ENCODE data around the gene CGB5.
"Not testable (repeated sequence)": the region's sequence is repeated elsewhere in the genome, so short reads cannot be mapped to it uniquely, and the experiment has no call there.

Gene CGB5

GRCh38 chr19:49020931-49021895 lies 22.4 kb upstream of the CGB5 start:
- DNase-seq = no peak

GRCh38 chr19:49022116-49022515 lies 21.5 kb upstream of the CGB5 start:
- no peak for DNase-seq

DNA sequence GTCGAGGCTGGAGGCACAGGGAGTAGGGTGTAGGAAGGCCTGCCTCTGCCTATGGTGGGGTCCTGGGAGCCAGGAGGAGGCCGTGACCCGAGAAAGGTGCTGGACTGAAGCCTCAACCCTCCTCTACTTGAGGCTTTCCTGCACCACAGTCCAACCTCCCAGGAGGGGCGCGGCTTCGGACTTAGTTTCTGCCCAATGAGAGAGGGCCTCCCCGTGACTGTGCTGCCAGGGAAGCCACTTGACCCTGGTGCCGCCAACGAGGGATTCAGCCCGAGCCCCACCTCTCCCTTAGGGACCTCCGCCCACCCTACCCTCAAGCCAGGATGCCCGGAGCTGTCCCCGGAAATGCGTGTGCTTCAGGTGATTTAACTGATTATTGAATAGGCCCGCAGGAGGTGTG lies 19.4 kb upstream of the CGB5 start, which contains the start of gene CGB3:
Gene CGB3 (minus strand): TSS at position 101 of the 400 bp plus-strand sequence. CDS start 362 bp downstream, outside the sequence.
- DNase-seq = not testable (repeated sequence)

- DNase-seq = not testable (repeated sequence)
These were observed 18.6 kb upstream of the CGB5 start for GRCh38 chr19:49025088-49025487.

DNA sequence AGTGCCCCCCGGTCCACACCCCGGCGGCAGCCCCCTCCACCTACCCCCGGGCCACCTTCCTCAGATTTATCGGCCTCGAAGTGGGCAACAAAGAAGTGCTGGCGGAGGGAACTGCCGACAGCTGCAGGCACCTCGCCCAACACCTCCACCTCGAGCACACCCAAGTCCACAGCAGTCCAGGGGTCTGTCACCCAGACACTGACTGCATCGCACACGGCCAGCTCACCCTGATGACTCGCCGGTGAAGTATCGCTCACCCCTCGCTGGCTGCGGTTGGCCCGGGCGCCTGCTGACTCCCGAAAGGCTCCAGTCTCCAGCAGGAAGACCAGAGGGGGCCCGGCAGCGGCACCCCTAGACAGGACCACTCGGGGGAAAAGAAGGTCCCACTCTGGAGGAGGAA lies 18.0 kb upstream of the CGB5 start:
- DNase-seq = not testable (repeated sequence)

GRCh38 chr19:49028686-49029085 lies 15.0 kb upstream of the CGB5 start:
- not testable (repeated sequence) for DNase-seq

DNA sequence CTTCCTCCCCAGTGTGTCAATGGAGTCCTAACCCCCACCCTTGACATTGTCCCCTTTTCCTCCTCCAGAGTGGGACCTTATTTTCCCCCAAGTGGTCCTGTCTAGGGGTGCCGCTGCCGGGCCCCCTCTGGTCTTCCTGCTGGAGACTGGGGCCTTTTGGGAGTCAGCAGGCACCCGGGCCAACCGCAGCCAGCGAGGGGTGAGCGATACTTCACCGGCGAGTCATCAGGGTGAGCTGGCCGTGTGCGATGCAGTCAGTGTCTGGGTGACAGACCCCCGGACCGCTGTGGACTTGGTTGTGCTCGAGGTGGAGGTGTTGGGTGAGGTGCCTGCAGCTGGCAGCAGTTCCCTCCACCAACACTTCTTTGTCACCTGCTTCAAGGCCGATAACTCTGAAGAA lies 13.9 kb upstream of the CGB5 start:
- DNase-seq = not testable (repeated sequence)

DNA sequence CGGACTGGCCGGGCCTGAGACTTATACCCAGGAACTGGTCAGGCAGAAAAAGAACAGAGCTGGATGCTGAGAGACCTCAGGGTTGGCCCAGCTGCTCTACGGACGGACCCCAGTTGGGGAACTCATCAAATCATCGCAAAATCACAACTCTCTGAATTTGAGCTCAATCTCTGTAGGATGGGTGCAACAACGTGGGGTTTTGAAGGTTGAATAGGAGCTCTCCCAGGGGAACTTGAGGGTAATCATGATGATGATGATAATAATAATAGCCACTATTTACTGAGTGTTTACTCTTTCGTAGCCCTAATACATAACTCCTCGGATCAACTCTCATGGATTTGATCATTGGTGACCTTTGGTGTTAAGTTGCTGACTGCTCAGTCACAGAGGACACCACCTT lies 13.3 kb upstream of the CGB5 start:
- not testable (repeated sequence) for DNase-seq

DNA sequence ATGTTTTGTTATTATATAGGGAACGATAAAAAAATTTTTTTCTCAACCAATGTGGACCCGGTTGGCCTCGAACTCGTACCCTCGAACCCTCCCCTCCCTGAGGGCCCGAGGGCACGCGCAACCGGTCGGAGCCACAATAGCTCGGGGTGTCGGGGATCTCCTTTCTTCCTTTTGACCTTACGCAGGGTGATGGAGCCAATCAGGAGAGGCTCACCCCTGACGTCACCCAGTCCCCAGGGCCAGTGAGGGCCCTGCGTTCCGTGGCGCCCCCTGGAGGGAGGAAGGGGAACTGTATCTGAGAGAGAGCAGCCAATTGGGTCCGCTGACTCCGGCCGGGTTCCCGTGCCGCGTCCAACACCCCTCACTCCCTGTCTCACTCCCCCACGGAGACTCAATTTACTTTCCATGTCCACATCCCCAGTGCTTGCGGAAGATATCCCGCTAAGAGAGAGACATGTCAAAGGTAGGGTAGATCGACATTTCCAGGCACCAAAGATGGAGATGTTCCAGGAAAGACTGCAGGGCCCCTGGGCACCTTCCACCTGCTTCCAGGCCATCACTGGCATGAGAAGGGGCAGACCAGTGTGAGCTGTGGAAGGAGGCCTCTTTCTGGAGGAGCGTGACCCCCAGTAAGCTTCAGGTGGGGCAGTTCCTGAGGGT lies 11.9 kb upstream of the CGB5 start, which contains the start of gene CGB2:
Gene CGB2 (plus strand): TSS at position 249 of the 660 bp plus-strand sequence. CDS start 206 bp downstream, at position 455.
- DNase-seq = not testable (repeated sequence)

DNA sequence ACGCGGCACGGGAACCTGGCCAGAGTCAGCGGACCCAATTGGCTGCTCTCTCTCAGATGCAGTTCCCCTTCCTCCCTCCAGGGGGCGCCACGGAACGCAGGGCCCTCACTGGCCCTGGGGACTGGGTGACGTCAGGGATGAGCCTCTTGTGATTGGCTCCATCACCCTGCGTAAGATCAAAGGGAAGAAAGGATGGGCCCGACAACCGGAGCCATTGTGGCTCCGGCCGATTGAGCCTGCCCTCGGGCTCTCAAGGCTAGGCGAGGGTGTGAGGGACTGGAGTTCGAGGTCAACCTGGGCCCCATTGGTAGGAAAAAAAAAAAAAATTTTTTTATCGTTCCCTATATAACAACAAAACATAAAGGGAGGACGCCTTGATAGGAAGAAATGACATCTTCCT lies 6.8 kb upstream of the CGB5 start, which contains the start of gene CGB1:
Gene CGB1 (minus strand): TSS at position 81 of the 400 bp plus-strand sequence. CDS start 184 bp downstream, outside the sequence.
- not testable (repeated sequence) for DNase-seq

DNA sequence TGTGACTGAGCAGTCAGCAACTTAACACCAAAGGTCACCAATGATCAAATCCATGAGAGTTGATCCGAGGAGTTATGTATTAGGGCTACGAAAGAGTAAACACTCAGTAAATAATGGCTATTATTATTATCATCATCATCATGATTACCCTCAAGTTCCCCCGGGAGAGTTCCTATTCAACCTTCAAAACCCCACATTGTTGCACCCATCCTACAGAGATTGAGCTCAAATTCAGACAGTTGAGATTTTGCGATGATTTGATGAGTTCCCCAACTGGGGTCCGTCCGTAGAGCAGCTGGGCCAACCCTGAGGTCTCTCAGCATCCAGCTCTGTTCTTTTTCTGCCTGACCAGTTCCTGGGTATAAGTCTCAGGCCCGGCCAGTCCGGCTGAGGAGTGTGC lies 5.5 kb upstream of the CGB5 start:
- not testable (repeated sequence) for DNase-seq

DNA sequence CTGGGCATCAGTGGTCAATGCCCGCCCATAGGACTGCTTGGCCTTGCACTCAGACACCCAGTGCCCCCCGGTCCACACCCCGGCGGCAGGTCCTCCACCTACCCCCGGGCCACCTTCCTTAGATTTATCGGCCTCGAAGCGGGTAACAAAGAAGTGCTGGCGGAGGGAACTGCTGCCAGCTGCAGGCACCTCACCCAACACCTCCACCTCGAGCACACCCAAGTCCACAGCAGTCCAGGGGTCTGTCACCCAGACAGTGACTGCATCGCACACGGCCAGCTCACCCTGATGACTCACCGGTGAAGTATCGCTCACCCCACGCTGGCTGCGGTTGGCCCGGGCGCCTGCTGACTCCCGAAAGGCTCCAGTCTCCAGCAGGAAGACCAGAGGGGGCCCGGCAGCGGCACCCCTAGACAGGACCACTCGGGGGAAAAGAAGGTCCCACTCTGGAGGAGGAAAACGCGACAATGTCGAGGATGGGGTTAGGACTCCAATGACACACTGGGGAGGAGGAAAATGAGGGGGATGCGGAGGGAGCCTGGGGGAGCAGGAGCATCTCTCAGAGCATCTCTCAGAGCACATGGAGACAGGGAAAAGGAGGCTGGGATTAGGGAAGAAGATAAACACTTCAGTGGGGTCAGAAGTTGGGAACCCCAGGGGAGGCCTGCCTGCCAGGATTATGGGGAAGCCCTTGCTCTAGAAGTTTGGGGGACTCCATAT lies 4.9 kb upstream of the CGB5 start:
- not testable (repeated sequence) for DNase-seq

- not testable (repeated sequence) for DNase-seq
These were observed 3.9 kb upstream of the CGB5 start for GRCh38 chr19:49039736-49040135.

DNA sequence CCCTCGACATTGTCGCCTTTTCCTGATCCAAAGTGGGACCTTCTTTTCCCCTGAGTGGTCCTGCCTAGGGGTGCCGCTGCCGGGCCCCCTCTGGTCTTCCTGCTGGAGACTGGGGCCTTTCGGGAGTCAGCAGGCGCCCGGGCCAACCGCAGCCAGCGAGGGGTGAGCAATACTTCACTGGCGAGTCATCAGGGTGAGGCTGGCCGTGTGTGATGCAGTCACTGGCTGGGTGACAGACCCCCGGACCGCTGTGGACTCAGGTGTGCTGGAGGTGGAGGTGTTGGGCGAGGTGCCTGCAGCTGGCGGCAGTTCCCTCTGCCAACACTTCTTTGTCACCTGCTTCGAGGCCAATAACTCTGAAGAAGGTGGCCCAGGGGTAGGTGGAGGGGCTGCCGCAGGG lies 1.5 kb upstream of the CGB5 start:
- no peak for DNase-seq

GRCh38 chr19:49042666-49043065 lies 982 bp upstream of the CGB5 start:
- DNase-seq = not testable (repeated sequence)

DNA sequence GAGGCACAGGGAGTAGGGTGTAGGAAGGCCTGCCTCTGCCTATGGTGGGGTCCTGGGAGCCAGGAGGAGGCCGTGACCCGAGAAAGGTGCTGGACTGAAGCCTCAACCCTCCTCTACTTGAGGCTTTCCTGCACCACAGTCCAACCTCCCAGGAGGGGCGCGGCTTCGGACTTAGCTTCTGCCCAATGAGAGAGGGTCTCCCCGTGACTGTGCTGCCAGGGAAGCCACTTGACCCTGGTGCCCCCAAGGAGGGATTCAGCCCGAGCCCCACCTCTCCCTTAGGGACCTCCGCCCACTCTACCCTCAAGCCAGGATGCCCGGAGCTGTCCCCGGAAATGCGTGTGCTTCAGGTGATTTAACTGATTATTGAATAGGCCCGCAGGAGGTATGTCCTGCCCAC lies 5.4 kb downstream of the CGB5 start, which contains the start of gene CGB8:
Gene CGB8 (minus strand): TSS at position 101 of the 400 bp plus-strand sequence. CDS start 372 bp downstream, outside the sequence.
- DNase-seq = not testable (repeated sequence)

DNA sequence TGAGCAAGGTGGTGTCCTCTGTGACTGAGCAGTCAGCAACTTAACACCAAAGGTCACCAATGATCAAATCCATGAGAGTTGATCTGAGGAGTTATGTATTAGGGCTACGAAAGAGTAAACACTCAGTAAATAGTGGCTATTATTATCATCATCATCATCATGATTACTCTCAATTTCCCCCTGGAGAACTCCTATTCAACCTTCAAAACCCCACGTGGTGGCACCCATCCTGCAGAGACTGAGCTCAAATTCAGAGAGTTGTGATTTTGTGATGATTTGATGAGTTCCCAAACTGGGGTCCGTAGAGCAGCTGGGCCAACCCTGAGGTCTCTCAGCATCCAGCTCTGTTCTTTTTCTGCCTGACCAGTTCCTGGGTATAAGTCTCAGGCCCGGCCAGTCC lies 6.2 kb downstream of the CGB5 start:
- not testable (repeated sequence) for DNase-seq

DNA sequence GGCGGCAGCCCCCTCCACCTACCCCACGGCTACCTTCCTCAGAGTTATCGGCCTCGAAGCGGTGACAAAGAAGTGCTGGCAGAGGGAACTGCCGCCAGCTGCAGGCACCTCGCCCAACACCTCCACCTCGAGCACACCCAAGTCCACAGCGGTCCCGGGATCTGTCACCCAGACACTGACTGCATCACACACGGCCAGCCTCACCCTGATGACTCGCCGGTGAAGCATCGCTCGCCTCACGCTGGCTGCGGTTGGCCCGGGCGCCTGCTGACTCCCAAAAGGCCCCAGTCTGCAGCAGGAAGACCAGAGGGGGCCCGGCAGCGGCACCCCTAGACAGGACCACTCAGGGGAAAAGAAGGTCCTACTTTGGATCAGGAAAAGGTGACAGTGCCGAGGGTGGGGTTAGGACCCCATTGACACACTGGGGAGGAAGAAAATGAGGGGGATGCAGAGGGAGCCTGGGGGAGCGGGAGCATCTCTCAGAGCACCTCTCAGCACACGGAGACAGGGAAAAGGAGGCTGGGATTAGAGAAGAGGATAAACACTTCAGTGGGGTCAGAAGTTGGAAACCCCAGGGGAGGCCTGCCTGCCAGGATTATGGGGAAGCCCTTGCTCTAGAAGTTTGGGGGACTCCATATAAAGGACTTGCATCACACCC lies 6.9 kb downstream of the CGB5 start:
- DNase-seq = not testable (repeated sequence)

- peak in 6 of 58 donors; percentile 0 to 13 (median 5) for DNase-seq
These were observed 12.7 kb downstream of the CGB5 start for GRCh38 chr19:49056101-49056901.

Data from anterior cingulate cortex (tissue), 58 donors.